Measurements from ENCODE around the gene WDFY4.

The WDFY4 gene

GRCh38 chr10:48656241-48656913, 28.3 kb upstream of the WDFY4 start:
- DNase-seq (ENCODE audit: low read depth) = peak; percentile 51

GRCh38 chr10:48656914-48657305, 27.8 kb upstream of the WDFY4 start:
- DNase-seq (ENCODE audit: low read depth) = no peak

- DNase-seq (ENCODE audit: low read depth) = no peak
Observed at GRCh38 chr10:48657416-48657815, 27.3 kb upstream of the WDFY4 start.

- no peak for DNase-seq (ENCODE audit: low read depth)
Observed at GRCh38 chr10:48658243-48658974, 26.3 kb upstream of the WDFY4 start.

GRCh38 chr10:48658975-48659269, 25.8 kb upstream of the WDFY4 start:
- no peak for DNase-seq (ENCODE audit: low read depth)

- DNase-seq (ENCODE audit: low read depth) = no peak
Observed at GRCh38 chr10:48659790-48660189, 24.9 kb upstream of the WDFY4 start.

- DNase-seq (ENCODE audit: low read depth) = no peak
Observed at GRCh38 chr10:48661441-48661840, 23.2 kb upstream of the WDFY4 start.

GRCh38 chr10:48667960-48668590, 16.6 kb upstream of the WDFY4 start:
- no peak for DNase-seq (ENCODE audit: low read depth)

GRCh38 chr10:48670978-48671913, 13.4 kb upstream of the WDFY4 start:
- DNase-seq (ENCODE audit: low read depth) = no peak

GRCh38 chr10:48671914-48672595, 12.6 kb upstream of the WDFY4 start:
- DNase-seq (ENCODE audit: low read depth) = no peak

- no peak for DNase-seq (ENCODE audit: low read depth)
Observed at GRCh38 chr10:48672596-48673265, 11.9 kb upstream of the WDFY4 start.

GRCh38 chr10:48677625-48678024, 7.0 kb upstream of the WDFY4 start:
- no peak for DNase-seq (ENCODE audit: low read depth)

GRCh38 chr10:48678041-48678440, 6.6 kb upstream of the WDFY4 start:
- no peak for DNase-seq (ENCODE audit: low read depth)

- DNase-seq (ENCODE audit: low read depth) = no peak
Observed at GRCh38 chr10:48681740-48682139, 2.9 kb upstream of the WDFY4 start.

GRCh38 chr10:48682265-48682664, 2.4 kb upstream of the WDFY4 start:
- DNase-seq (ENCODE audit: low read depth) = no peak

GRCh38 chr10:48683424-48683823, 1.2 kb upstream of the WDFY4 start:
- DNase-seq (ENCODE audit: low read depth) = no peak

GRCh38 chr10:48683868-48684267, 805 bp upstream of the WDFY4 start:
- DNase-seq (ENCODE audit: low read depth) = no peak

GRCh38 chr10:48684463-48684791, 246 bp upstream of the WDFY4 start:
- no peak for DNase-seq (ENCODE audit: low read depth)

- no peak for DNase-seq (ENCODE audit: low read depth)
Observed at GRCh38 chr10:48685731-48686130, 1.1 kb downstream of the WDFY4 start.

- DNase-seq (ENCODE audit: low read depth) = no peak
Observed at GRCh38 chr10:48690791-48691660, 6.4 kb downstream of the WDFY4 start.

All from T-helper 22 cell (primary cell).